ENCODE measurements around the gene TLR5.
"Not testable (repeated sequence)": the region's sequence is repeated elsewhere in the genome, so short reads cannot be mapped to it uniquely, and the experiment has no call there.

TLR5 gene, protein sequence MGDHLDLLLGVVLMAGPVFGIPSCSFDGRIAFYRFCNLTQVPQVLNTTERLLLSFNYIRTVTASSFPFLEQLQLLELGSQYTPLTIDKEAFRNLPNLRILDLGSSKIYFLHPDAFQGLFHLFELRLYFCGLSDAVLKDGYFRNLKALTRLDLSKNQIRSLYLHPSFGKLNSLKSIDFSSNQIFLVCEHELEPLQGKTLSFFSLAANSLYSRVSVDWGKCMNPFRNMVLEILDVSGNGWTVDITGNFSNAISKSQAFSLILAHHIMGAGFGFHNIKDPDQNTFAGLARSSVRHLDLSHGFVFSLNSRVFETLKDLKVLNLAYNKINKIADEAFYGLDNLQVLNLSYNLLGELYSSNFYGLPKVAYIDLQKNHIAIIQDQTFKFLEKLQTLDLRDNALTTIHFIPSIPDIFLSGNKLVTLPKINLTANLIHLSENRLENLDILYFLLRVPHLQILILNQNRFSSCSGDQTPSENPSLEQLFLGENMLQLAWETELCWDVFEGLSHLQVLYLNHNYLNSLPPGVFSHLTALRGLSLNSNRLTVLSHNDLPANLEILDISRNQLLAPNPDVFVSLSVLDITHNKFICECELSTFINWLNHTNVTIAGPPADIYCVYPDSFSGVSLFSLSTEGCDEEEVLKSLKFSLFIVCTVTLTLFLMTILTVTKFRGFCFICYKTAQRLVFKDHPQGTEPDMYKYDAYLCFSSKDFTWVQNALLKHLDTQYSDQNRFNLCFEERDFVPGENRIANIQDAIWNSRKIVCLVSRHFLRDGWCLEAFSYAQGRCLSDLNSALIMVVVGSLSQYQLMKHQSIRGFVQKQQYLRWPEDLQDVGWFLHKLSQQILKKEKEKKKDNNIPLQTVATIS

DNA sequence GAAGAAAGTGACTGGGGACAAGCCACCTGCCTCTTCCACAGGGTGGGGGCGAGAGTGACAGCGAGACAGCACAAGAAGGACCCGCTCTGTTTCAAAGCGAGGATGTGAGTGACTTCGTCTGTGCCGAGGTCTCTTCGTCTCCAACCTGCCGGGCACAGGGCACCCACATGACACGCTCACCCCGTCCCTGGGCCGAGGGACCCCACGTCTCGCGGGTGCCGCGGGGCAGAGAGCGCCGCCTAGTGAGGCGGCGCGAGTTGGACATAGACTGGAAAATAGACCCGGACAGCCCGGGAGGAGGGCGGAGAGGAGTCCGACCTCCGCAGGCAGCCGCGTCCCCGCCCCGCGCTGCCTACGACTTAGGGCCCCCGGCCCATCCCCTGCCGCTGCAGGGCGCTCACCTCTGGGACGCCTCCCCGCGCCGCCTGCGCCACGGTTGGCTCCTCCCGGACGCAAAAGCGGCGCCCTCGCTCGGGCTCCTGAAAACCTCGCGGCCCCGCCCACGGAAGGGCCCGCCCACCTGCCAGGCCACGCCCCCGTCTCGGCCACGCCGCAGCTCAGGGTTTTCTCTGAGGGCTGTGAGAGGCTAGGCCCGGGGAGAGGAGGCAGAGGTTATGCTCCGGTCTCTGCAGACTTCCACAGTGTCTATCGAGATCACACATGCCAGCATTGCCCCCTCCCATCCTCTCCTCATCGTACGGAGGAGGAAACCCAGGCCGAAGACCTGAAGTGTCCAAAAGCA lies at the start of gene TLR5:
Gene TLR5, minus strand, starts transcription at position 454 of the 742 bp plus-strand sequence. CDS start 30,217 bp downstream, outside the sequence.
- peak; percentile 77 for FAIRE-seq

GRCh38 chr1:223189903-223190724 lies 47.1 kb upstream of the TLR5 start:
- DNase-seq (ENCODE audit: insufficient read length, low spot score) (no peak), FAIRE-seq (no peak)

More for the DNA sequence above, at the start of gene TLR5:
- peak; percentile 80 for DNase-seq (ENCODE audit: insufficient read length, low spot score)

- no peak for FAIRE-seq
- no peak for DNase-seq (ENCODE audit: insufficient read length, low spot score)
Measured at GRCh38 chr1:223189525-223189902, 46.5 kb upstream of the TLR5 start.

- FAIRE-seq: no peak
- DNase-seq (ENCODE audit: insufficient read length, low spot score): no peak
Measured at GRCh38 chr1:223188618-223189356, 45.7 kb upstream of the TLR5 start.

GRCh38 chr1:223186800-223187199 lies 43.8 kb upstream of the TLR5 start:
- FAIRE-seq: no peak
- DNase-seq (ENCODE audit: insufficient read length, low spot score): no peak

- no peak for DNase-seq (ENCODE audit: insufficient read length, low spot score)
- FAIRE-seq: no peak
Measured at GRCh38 chr1:223183268-223183862, 40.3 kb upstream of the TLR5 start.

DNA sequence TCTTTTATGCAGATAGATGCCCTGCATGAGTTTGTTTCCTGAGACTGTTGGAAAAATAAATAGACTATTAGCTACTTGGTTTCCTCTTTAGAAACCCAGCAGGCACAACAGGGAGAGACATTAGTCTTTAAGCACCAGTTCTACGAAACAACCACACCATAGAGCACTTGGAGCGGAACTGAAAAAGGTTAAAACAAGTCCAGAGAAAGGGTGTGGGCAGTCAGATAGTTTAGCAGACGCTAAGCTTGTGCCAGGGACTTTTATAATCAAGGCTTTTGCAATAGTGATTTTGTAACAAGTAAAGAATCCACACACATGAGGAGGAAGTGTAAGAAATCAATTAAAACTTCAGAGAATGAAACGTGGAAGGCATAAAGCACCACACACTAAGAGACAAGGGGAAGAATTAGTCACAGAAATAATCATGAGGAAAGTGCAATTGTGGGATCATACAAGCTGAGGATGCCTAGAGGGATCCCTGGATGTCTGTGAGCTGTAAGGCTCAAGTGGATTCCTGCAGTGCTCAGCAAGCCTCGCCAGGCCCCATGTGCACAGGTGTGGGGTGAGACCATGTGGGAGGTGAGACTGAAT lies 37.8 kb upstream of the TLR5 start:
- DNase-seq (ENCODE audit: insufficient read length, low spot score): no peak
- FAIRE-seq: no peak

DNA sequence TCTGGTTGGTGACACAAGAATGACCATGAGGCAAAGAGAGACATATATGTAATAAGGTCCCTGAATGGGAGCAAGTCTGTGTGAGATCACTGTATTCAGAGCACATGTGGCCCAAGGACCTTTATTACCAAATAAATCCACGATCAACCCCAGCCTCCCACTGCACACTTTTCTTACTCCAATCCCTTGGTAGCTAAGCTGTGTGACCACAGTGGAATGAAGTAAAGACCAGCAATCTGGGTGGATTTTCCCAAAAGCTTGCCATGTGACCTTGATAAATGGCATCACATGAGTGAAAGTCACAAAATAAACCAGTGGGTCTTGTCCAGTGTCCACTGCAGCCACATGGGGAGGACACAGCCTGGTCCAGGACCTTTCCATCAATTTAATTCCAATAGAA lies 36.7 kb upstream of the TLR5 start:
- DNase-seq (ENCODE audit: insufficient read length, low spot score): no peak
- FAIRE-seq: no peak

DNA sequence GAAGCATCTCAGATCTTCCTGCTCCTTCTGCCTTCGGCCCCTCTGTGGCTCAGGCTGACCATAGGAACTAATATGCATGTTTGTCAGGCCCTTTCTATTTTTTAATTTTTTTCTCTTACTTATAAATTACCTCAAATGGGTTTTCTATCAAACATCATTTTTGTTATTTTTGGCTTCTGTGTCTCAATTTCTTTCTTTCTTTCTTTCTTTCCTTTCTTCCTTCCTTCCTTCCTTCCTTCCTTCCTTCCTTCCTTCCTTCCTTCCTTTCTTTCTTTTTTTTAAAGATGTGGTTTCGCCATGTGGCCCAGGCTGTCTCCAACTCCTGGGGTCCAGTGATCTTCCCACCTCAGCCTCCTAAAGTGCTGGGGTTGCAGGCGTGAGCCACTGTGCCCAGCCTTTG lies 36.2 kb upstream of the TLR5 start:
- no peak for FAIRE-seq

DNA sequence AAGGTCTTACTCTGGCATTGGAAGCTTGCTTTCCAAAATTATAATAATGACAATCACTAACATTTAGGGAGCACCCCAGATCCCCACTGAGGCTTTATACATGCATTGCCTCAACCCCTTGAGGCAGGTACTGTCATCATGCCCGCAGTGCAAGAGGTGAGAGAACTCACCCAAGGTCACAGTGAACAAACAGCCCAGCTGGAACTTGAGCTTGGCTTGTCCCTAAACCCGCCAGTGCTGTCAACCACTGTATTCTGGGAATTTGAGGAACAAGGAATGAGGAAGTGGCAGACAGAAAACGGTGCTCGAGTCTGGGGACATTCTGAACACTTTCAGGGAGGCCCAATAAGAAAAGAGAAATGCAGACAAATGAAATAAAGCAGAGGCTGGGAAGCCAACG lies 34.6 kb upstream of the TLR5 start:
- no peak for FAIRE-seq
- DNase-seq (ENCODE audit: insufficient read length, low spot score): no peak

More for the DNA sequence above, 36.2 kb upstream of the TLR5 start:
- no peak for DNase-seq (ENCODE audit: insufficient read length, low spot score)

GRCh38 chr1:223176437-223176836 lies 33.4 kb upstream of the TLR5 start:
- FAIRE-seq: no peak

GRCh38 chr1:223175633-223176032 lies 32.6 kb upstream of the TLR5 start:
- DNase-seq (ENCODE audit: insufficient read length, low spot score) (no peak), FAIRE-seq (no peak)

More at GRCh38 chr1:223176437-223176836, 33.4 kb upstream of the TLR5 start:
- DNase-seq (ENCODE audit: insufficient read length, low spot score): no peak

DNA sequence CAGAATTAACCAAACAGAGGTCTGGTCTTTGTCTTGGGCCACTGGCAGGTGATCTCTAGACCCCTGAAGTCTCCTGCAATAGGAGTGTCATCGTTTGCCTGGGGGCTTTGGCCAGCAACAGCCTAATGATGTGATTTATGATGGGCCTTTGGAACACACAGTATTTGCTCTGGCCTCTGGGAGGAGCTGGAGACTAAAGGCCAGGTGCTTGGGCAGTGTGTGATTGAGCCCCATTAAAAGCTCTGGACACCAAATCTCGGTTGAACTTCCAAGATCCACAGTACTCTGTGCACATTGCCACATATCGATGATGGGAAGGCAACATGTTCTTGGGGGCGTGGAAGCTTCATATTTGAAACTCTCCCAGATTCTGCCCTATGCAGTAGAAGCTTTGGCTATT lies 32.0 kb upstream of the TLR5 start:
- FAIRE-seq: no peak
- DNase-seq (ENCODE audit: insufficient read length, low spot score): no peak

GRCh38 chr1:223169458-223169857 lies 26.4 kb upstream of the TLR5 start:
- not testable (repeated sequence) for FAIRE-seq; DNase-seq (ENCODE audit: insufficient read length, low spot score)

- no peak for FAIRE-seq
- no peak for DNase-seq (ENCODE audit: insufficient read length, low spot score)
Measured at GRCh38 chr1:223161321-223161720, 18.3 kb upstream of the TLR5 start.

- FAIRE-seq (no peak), DNase-seq (ENCODE audit: insufficient read length, low spot score) (no peak)
Measured at GRCh38 chr1:223156343-223156742, 13.3 kb upstream of the TLR5 start.

DNA sequence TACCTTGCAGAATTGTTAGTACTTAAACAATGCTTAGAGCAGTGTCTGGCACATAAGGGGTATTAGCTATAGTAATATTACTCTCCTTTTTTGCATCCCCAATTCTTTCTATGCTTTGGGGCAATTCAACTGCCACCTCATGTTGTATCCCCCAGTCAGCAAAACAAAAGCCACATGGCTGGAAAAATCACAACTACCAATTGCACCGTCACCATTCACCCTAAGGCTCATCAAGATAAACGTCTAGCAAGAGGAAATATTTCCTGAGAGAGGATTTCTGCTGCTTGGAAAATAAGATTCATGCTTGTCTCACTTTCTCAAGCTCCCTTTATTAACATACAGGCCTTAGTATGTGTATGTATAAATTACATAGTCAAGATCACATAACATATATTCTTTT lies 12.1 kb upstream of the TLR5 start:
- DNase-seq (ENCODE audit: insufficient read length, low spot score): no peak
- FAIRE-seq: no peak

- DNase-seq (ENCODE audit: insufficient read length, low spot score): no peak
Measured at GRCh38 chr1:223153177-223154119, 10.4 kb upstream of the TLR5 start.

More at GRCh38 chr1:223153177-223154119, 10.4 kb upstream of the TLR5 start:
- FAIRE-seq: no peak
